Ascending aorta (tissue), 2 donors: ENCODE data around the gene GDF10. TPM values are rescaled to one million over a fixed set of nuclear protein-coding genes. Genes with fewer than 3 reads are reported as not detected.

Source experiments
- DNase-seq, 2 donors: peaks; one replicate each; pipeline ENCODE4 v3.0.0-alpha.2; 2019; ENCODE audit warnings: low spot score in 2 of 2
- H3K27ac ChIP-seq, 2 donors: fragments of 200-600 bp; sonication (generic); one replicate each; pipeline ENCODE4 v1.5.1; 2016 to 2017; ENCODE audit warnings: mild to moderate bottlenecking in 1 of 2
- H3K27me3 ChIP-seq: fragments of 200-600 bp; sonication (generic); one replicate; pipeline ENCODE4 v1.5.1; 2017
- H3K36me3 ChIP-seq, 2 donors: fragments of 200-600 bp; sonication (generic); one replicate each; pipeline ENCODE4 v1.5.1; 2016
- H3K4me1 ChIP-seq, 2 donors: fragments of 200-600 bp; sonication (generic); one replicate each; pipeline ENCODE4 v1.5.1; 2016 to 2017; ENCODE audit warnings: mild to moderate bottlenecking in 1 of 2
- H3K4me3 ChIP-seq, 2 donors: fragments of 200-600 bp; sonication (generic); one replicate each; pipeline ENCODE4 v1.5.1; 2016 to 2017; ENCODE audit warnings: mild to moderate bottlenecking in 1 of 2
- H3K9me3 ChIP-seq, 2 donors: fragments of 200-600 bp; sonication (generic); one replicate each; pipeline ENCODE4 v1.5.1; 2016
- intact Hi-C: fragments of 100-400 bp; cut with DNase I; formaldehyde crosslinking; loops from one replicate; pipeline ENCODE4 v1.15.1; 2023
- total RNA-seq: library from RNA; depleted of rRNA; stranded (reverse); fragments of >200 nt; gene quantifications from one replicate; pipeline ENCODE4 v1.1.0, GENCODE V29; 2016
- TF ChIP-seq, protein P1 (sequence below), 3 experiments: fragments of 200-600 bp in 2 of 3; fragments of 450-650 bp in 1 of 3; sonication (generic) in 2 of 3; IDR thresholded peaks; one replicate each; pipeline ENCODE4 v1.5.1; 2016 to 2019; ENCODE audit warnings: antibody characterized with exemption in 3 of 3, mild to moderate bottlenecking in 1 of 3, moderate library complexity in 1 of 3

The GDF10 gene, protein sequence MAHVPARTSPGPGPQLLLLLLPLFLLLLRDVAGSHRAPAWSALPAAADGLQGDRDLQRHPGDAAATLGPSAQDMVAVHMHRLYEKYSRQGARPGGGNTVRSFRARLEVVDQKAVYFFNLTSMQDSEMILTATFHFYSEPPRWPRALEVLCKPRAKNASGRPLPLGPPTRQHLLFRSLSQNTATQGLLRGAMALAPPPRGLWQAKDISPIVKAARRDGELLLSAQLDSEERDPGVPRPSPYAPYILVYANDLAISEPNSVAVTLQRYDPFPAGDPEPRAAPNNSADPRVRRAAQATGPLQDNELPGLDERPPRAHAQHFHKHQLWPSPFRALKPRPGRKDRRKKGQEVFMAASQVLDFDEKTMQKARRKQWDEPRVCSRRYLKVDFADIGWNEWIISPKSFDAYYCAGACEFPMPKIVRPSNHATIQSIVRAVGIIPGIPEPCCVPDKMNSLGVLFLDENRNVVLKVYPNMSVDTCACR
- 1.2 TPM for total RNA-seq

DNA sequence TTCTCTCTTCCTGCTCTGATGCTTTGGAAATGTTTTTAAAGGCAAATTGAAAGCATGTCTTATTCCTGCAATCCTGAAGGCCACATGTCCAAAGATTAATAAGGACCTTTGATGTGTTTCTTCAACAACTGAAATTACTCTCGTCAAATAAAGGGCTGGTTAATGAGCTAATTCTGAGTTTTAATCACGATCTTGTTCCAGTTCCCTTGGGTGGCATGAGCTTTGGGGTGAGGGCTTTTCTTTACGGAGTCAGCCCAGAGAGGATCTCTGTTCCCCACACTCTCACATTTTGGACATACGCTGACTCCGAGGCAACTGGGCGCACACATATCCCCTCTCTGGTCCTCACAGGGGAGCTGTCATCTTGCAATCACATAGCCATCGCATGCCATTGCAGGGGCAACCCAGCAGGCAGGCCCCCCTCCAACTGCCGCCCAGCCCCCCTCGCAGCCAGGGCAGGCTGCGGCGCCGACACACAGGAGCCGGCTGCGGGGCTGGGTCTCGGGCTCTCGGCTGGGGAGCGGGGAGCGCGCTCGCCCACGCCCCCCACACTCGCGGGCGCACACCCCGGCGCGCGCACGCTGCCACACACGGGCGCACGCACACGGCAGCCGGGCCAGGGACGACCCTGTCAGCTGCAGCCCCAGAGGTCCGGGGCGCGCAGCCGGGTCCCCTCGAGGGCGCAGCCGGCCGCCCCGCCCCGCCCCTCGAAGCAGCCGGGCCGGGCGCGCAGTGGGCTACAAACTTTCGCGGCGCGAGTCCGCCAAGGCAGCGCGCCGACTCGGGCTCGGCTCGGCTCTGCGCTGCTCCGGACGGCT lies at the start of gene GDF10:
Gene GDF10, plus strand, starts transcription at position 587 of the 818 bp plus-strand sequence. CDS start 455 bp downstream, outside the sequence.
- H3K27ac ChIP-seq, result peak within 1 kb of the TSS; percentile 48 to 49
- H3K36me3 ChIP-seq, result no peaks in the 10 kb centered on the region
- no peaks in the 10 kb centered on the region for H3K27me3 ChIP-seq
- no peak for DNase-seq
- H3K9me3 ChIP-seq, result no peaks in the 10 kb centered on the region
- intact Hi-C loops, result loop anchor here (2.0 to 5.0 kb wide), 2 partner anchors 43 to 133 kb away; no protein-coding TSS in a partner anchor
- TF ChIP-seq, protein P1, sequence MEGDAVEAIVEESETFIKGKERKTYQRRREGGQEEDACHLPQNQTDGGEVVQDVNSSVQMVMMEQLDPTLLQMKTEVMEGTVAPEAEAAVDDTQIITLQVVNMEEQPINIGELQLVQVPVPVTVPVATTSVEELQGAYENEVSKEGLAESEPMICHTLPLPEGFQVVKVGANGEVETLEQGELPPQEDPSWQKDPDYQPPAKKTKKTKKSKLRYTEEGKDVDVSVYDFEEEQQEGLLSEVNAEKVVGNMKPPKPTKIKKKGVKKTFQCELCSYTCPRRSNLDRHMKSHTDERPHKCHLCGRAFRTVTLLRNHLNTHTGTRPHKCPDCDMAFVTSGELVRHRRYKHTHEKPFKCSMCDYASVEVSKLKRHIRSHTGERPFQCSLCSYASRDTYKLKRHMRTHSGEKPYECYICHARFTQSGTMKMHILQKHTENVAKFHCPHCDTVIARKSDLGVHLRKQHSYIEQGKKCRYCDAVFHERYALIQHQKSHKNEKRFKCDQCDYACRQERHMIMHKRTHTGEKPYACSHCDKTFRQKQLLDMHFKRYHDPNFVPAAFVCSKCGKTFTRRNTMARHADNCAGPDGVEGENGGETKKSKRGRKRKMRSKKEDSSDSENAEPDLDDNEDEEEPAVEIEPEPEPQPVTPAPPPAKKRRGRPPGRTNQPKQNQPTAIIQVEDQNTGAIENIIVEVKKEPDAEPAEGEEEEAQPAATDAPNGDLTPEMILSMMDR (IDR thresholded peaks at IDR 0.05), result no peak
- peaks cover 0 to 31% of the 10 kb centered on the region in 2 donors for H3K4me1 ChIP-seq
- H3K4me3 ChIP-seq, result peak within 1 kb of the TSS; percentile 65 to 77

- Histone ChIP-seq H3K27ac (no peak overlapping the region), H3K27me3 (no peaks in the 10 kb centered on the region), H3K4me3 (no peak overlapping the region), H3K4me1 (peaks cover 10 to 27% of the 10 kb centered on the region in 2 donors), H3K9me3 (no peaks in the 10 kb centered on the region), H3K36me3 (no peaks in the 10 kb centered on the region)
- intact Hi-C loops, result no loop called here
- DNase-seq, result peak in 1 of 2 donors; percentile 50
- TF ChIP-seq, protein P1 (IDR thresholded peaks at IDR 0.05), result no peak
These were observed 47.8 kb upstream of the GDF10 start for GRCh38 chr10:47252093-47252780.

- TF ChIP-seq, protein P1 (IDR thresholded peaks at IDR 0.05), result no peak
- Histone ChIP-seq H3K36me3 (no peaks in the 10 kb centered on the region), H3K27ac (peak overlapping the region; percentile 67 to 84), H3K4me1 (peaks cover 6 to 22% of the 10 kb centered on the region in 2 donors), H3K9me3 (no peaks in the 10 kb centered on the region), H3K4me3 (no peak overlapping the region), H3K27me3 (no peaks in the 10 kb centered on the region)
- peak in 1 of 2 donors; percentile 60 for DNase-seq
- intact Hi-C loops, result no loop called here
These were observed 46.9 kb upstream of the GDF10 start for GRCh38 chr10:47253030-47253637.

GRCh38 chr10:47253651-47254375 lies 46.2 kb upstream of the GDF10 start:
- DNase-seq, result peak; percentile 25 to 81
- Histone ChIP-seq H3K4me3 (no peak overlapping the region), H3K4me1 (peaks cover 6 to 22% of the 10 kb centered on the region in 2 donors), H3K27me3 (no peaks in the 10 kb centered on the region), H3K36me3 (no peaks in the 10 kb centered on the region), H3K27ac (peak overlapping the region; percentile 67 to 84), H3K9me3 (no peaks in the 10 kb centered on the region)
- TF ChIP-seq, protein P1 (IDR thresholded peaks at IDR 0.05), result no peak
- intact Hi-C loops, result loop anchor here (2.0 kb wide), 1 partner anchor 87 kb away; no protein-coding TSS in a partner anchor
